Smooth muscle cell (in vitro differentiated cells): ENCODE measurements around the gene CCDC51. TPM values are rescaled to one million over a fixed set of nuclear protein-coding genes. Genes with fewer than 3 reads are reported as not detected.

ENCODE experiments used
- DNase-seq: peaks from one replicate; lab custom pipeline; 2025; ENCODE audit not compliant: unreplicated experiment; lab: John Stamatoyannopoulos, UW
- H2AFZ ChIP-seq: fragments of 200-600 bp; sonication (generic); 2 replicates; pipeline ENCODE4 v1.6.0; 2016; ENCODE audit warnings: antibody characterized with exemption, low read depth, mild to moderate bottlenecking
- H3F3A ChIP-seq: fragments of 200-600 bp; sonication (generic); 2 replicates; pipeline ENCODE4 v1.6.0; 2017; ENCODE audit warnings: antibody characterized with exemption, low read depth
- H3K27ac ChIP-seq: fragments of 200-600 bp; sonication (generic); 2 replicates; pipeline ENCODE4 v1.5.1; 2016; ENCODE audit warnings: low read depth, mild to moderate bottlenecking
- H3K27me3 ChIP-seq: fragments of 200-600 bp; sonication (generic); 2 replicates; pipeline ENCODE4 v1.6.1; 2016; ENCODE audit warnings: low read depth, mild to moderate bottlenecking
- H3K36me3 ChIP-seq: fragments of 200-600 bp; sonication (generic); 2 replicates; pipeline ENCODE4 v1.5.1; 2016; ENCODE audit warnings: low read depth
- H3K4me1 ChIP-seq: fragments of 200-600 bp; sonication (generic); 2 replicates; pipeline ENCODE4 v1.5.1; 2016; ENCODE audit warnings: low read depth
- H3K4me2 ChIP-seq: fragments of 200-600 bp; sonication (generic); 2 replicates; pipeline ENCODE4 v1.6.0; 2016; ENCODE audit warnings: mild to moderate bottlenecking
- H3K4me3 ChIP-seq: fragments of 200-600 bp; sonication (generic); 2 replicates; pipeline ENCODE4 v1.5.1; 2016; ENCODE audit warnings: mild to moderate bottlenecking
- H3K79me2 ChIP-seq: fragments of 200-600 bp; sonication (generic); 2 replicates; pipeline ENCODE4 v1.6.0; 2016; ENCODE audit warnings: low read depth, mild to moderate bottlenecking
- H3K9ac ChIP-seq: fragments of 200-600 bp; sonication (generic); 2 replicates; pipeline ENCODE4 v1.6.0; 2016; ENCODE audit warnings: low read depth
- H3K9me3 ChIP-seq: fragments of 200-600 bp; sonication (generic); replicated peaks from 2 replicates; pipeline ENCODE4 v1.5.1; 2016; ENCODE audit warnings: low read depth
- H4K20me1 ChIP-seq: fragments of 200-600 bp; sonication (generic); 2 replicates; pipeline ENCODE4 v1.6.0; 2016; ENCODE audit warnings: low read depth
- WGBS: methylation state at CpG from one replicate; pipeline ENCODE4 v1.1.7; 2016; ENCODE audit warnings: low lambda C conversion rate; 5-methylcytosine and 5-hydroxymethylcytosine counted together
- polyA plus RNA-seq: library from polyadenylated mRNA; unstranded; fragments of >200 nt; fragmentation: Nextera tagmentation; extraction: Ambion mirVana; gene quantifications from 2 replicates; pipeline ENCODE4 v1.2.1, GENCODE V29; 2016
- total RNA-seq: library from RNA; depleted of rRNA; stranded (reverse); fragments of >200 nt; gene quantifications from 2 replicates; pipeline ENCODE4 v1.2.3, GENCODE V29; 2014
- TF ChIP-seq, protein P1 (sequence below): fragments of 200-600 bp; sonication (generic); IDR thresholded peaks from 2 replicates; pipeline ENCODE4 v1.5.1; 2017; ENCODE audit warnings: borderline replicate concordance, mild to moderate bottlenecking, antibody characterized with exemption; ENCODE audit not compliant: insufficient read depth, poor library complexity, severe bottlenecking

CCDC51 gene
- total and polyA plus RNA-seq, 2 experiments from 2014 or later = 9.0 to 18.3 TPM

GRCh38 chr3:48428572-48429316 lies 11.2 kb downstream of the CCDC51 start:
- Histone ChIP-seq H3K36me3 (no peaks in the 10 kb centered on the region), H3K4me1 (peaks cover 15% of the 10 kb centered on the region), H3K79me2 (peaks cover 27% of the 10 kb centered on the region), H3K9me3 (no peaks in the 10 kb centered on the region), H4K20me1 (peaks cover 43% of the 10 kb centered on the region), H3F3A (peaks cover 5% of the 10 kb centered on the region), H3K27ac (peak overlapping the region; percentile 2), H3K9ac (peak overlapping the region; percentile 73), H3K27me3 (no peaks in the 10 kb centered on the region), H2AFZ (peak overlapping the region; percentile 66), H3K4me3 (peak overlapping the region; percentile 87), H3K4me2 (peak overlapping the region; percentile 90)
- 2% methylated on average over 24 of the region's 60 CpGs for WGBS
- peak; percentile 33 for DNase-seq
- TF ChIP-seq, protein P1, sequence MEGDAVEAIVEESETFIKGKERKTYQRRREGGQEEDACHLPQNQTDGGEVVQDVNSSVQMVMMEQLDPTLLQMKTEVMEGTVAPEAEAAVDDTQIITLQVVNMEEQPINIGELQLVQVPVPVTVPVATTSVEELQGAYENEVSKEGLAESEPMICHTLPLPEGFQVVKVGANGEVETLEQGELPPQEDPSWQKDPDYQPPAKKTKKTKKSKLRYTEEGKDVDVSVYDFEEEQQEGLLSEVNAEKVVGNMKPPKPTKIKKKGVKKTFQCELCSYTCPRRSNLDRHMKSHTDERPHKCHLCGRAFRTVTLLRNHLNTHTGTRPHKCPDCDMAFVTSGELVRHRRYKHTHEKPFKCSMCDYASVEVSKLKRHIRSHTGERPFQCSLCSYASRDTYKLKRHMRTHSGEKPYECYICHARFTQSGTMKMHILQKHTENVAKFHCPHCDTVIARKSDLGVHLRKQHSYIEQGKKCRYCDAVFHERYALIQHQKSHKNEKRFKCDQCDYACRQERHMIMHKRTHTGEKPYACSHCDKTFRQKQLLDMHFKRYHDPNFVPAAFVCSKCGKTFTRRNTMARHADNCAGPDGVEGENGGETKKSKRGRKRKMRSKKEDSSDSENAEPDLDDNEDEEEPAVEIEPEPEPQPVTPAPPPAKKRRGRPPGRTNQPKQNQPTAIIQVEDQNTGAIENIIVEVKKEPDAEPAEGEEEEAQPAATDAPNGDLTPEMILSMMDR = no peak

- H3K27me3 ChIP-seq = no peaks in the 10 kb centered on the region
- peaks cover 27% of the 10 kb centered on the region for H3K79me2 ChIP-seq
- no peak overlapping the region for H2AFZ ChIP-seq
- no peaks in the 10 kb centered on the region for H3K9me3 ChIP-seq
- peaks cover 15% of the 10 kb centered on the region for H3K4me1 ChIP-seq
- no peak overlapping the region for H3K27ac ChIP-seq
- WGBS = 62% methylated on average over 7 of the region's 7 CpGs
- H4K20me1 ChIP-seq = peaks cover 49% of the 10 kb centered on the region
- H3K9ac ChIP-seq = no peak overlapping the region
- no peak for DNase-seq
- H3K4me2 ChIP-seq = peak overlapping the region; percentile 90
- H3F3A ChIP-seq = peaks cover 5% of the 10 kb centered on the region
- no peaks in the 10 kb centered on the region for H3K36me3 ChIP-seq
- TF ChIP-seq, protein P1 = no peak
- H3K4me3 ChIP-seq = peak overlapping the region; percentile 87
These were observed 11.8 kb downstream of the CCDC51 start for GRCh38 chr3:48428088-48428571.

- TF ChIP-seq, protein P1 = no peak
- Histone ChIP-seq H3K27me3 (no peaks in the 10 kb centered on the region), H4K20me1 (peaks cover 54% of the 10 kb centered on the region), H3K4me1 (peaks cover 12% of the 10 kb centered on the region), H3K9me3 (no peaks in the 10 kb centered on the region), H3K4me3 (peak overlapping the region; percentile 87), H3F3A (peaks cover 5% of the 10 kb centered on the region), H3K4me2 (peak overlapping the region; percentile 90), H2AFZ (no peak overlapping the region), H3K27ac (no peak overlapping the region), H3K9ac (no peak overlapping the region), H3K79me2 (peaks cover 27% of the 10 kb centered on the region), H3K36me3 (no peaks in the 10 kb centered on the region)
- WGBS = 89% methylated on average over 9 of the region's 9 CpGs
- DNase-seq = no peak
These were observed 12.3 kb downstream of the CCDC51 start for GRCh38 chr3:48427630-48427962.
